GM12878 (cell line): ENCODE data around the gene BCL2L13. TPM values are rescaled to one million over a fixed set of nuclear protein-coding genes. Genes with fewer than 3 reads are reported as not detected.
A peak's percentile ranks its signal among the peaks of the same experiment; 100 is the strongest.

Experiments
- BCL11A ChIP-seq: IDR thresholded peaks from 2 replicates; pipeline ENCODE4 v1.6.1; 2011; ENCODE audit warnings: low read depth, low read length
- DPF2 ChIP-seq: fragments of 450-650 bp; IDR thresholded peaks from 2 replicates; pipeline ENCODE4 v1.6.1; 2017; ENCODE audit warnings: mild to moderate bottlenecking
- EED ChIP-seq: sonication (generic); IDR thresholded peaks from 2 replicates; pipeline ENCODE4 v1.6.1; 2016; ENCODE audit warnings: antibody characterized with exemption, low read depth
- JUNB ChIP-seq: IDR thresholded peaks from 2 replicates; pipeline ENCODE4 v1.6.1; 2016; ENCODE audit warnings: antibody characterized with exemption, mild to moderate bottlenecking
- KLF5 ChIP-seq: fragments of 450-650 bp; IDR thresholded peaks from 2 replicates; pipeline ENCODE4 v1.6.1; 2014; ENCODE audit warnings: mild to moderate bottlenecking; ENCODE audit not compliant: partially characterized antibody
- MTA2 ChIP-seq: fragments of 450-650 bp; IDR thresholded peaks from 2 replicates; pipeline ENCODE4 v1.6.1; 2016; ENCODE audit warnings: low read depth, mild to moderate bottlenecking, moderate library complexity
- MTA3 ChIP-seq: IDR thresholded peaks from 2 replicates; pipeline ENCODE4 v1.6.1; 2012; ENCODE audit warnings: low read length, inconsistent platforms, borderline replicate concordance
- STAT3 ChIP-seq: IDR thresholded peaks from 2 replicates; pipeline ENCODE4 v1.6.1; 2011; ENCODE audit warnings: low read depth, low read length, improper control_type of control experiment
- polyA plus RNA-seq, 11 experiments: library from polyadenylated mRNA; depleted of rRNA in 4 of 11; unstranded in 6 of 11; stranded (reverse) in 5 of 11; fragments of >200 nt; fragmentation: Nextera tagmentation in 4 of 11; fragmentation: Illumina TruSeq in 1 of 11; extraction: Ambion mirVana in 4 of 11; extraction: Trizol in 1 of 11; gene quantifications; 1 replicate in 1 of 11; 2 replicates in 10 of 11; pipeline versions ENCODE4 v1.2.1 to v1.2.3, GENCODE V29; 2011 to 2016; ENCODE audit warnings: inconsistent platforms in 2 of 11, missing spikeins in 2 of 11, low read depth in 1 of 11
- total RNA-seq, 4 experiments: library from RNA; depleted of rRNA in 3 of 4; stranded (reverse); fragments of >200 nt in 3 of 4; fragmentation: Illumina TruSeq in 1 of 4; extraction: Trizol in 1 of 4; gene quantifications; 2 replicates each; pipeline versions ENCODE4 v1.2.1 to v1.2.3, GENCODE V29; 2013 to 2021
- TF ChIP-seq, protein P1 (sequence below): IDR thresholded peaks from 2 replicates; pipeline ENCODE4 v1.6.1; 2012; ENCODE audit warnings: improper control_type of control experiment, low read depth, low read length; ENCODE audit not compliant: insufficient replicate concordance

Gene BCL2L13
- total and polyA plus RNA-seq, 10 of the 15 experiments (the other 5 are each of a cell fraction or from before 2014, with no cell fraction given), result 18.6 to 30.6 (median 28.2) TPM

DNA sequence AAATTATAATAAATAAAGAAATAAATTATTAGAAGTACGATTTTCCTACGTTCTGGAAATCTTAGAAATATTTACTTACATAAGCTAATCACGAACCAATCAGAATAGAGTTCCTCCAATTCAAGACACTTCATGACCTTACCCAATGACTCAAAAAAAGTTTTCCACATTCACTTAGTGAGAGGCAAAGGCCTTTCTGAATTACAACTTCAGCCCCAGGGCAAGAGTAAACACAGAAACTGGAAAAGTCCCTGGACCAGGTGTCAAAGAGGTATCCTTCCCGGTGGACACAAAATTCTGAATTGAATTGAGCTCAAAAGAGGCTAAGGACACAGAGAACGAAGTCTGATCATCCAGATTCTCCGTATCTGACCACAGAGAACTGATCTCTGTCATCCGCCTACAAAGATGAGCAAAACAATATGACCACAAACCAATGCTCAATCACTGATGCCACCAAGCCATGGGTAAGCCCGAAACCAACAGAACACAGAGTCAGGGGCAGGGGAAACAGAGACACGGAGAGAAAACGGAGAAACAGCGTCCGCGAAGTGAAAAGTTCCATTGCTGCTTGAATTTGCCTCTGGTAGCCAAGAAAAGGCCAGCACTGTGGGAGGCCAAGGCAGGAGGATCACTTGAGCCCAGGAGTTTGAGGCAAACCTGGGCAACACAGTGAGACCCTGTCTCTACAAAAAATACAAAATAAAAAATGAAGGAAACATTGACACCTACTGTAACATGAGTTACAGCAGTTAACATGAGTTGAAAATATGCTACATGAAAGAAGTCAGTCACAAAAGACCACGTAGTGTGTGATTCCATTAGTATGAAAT, 128.9 kb downstream of the BCL2L13 start (continued):
- TF ChIP-seq, protein P1, sequence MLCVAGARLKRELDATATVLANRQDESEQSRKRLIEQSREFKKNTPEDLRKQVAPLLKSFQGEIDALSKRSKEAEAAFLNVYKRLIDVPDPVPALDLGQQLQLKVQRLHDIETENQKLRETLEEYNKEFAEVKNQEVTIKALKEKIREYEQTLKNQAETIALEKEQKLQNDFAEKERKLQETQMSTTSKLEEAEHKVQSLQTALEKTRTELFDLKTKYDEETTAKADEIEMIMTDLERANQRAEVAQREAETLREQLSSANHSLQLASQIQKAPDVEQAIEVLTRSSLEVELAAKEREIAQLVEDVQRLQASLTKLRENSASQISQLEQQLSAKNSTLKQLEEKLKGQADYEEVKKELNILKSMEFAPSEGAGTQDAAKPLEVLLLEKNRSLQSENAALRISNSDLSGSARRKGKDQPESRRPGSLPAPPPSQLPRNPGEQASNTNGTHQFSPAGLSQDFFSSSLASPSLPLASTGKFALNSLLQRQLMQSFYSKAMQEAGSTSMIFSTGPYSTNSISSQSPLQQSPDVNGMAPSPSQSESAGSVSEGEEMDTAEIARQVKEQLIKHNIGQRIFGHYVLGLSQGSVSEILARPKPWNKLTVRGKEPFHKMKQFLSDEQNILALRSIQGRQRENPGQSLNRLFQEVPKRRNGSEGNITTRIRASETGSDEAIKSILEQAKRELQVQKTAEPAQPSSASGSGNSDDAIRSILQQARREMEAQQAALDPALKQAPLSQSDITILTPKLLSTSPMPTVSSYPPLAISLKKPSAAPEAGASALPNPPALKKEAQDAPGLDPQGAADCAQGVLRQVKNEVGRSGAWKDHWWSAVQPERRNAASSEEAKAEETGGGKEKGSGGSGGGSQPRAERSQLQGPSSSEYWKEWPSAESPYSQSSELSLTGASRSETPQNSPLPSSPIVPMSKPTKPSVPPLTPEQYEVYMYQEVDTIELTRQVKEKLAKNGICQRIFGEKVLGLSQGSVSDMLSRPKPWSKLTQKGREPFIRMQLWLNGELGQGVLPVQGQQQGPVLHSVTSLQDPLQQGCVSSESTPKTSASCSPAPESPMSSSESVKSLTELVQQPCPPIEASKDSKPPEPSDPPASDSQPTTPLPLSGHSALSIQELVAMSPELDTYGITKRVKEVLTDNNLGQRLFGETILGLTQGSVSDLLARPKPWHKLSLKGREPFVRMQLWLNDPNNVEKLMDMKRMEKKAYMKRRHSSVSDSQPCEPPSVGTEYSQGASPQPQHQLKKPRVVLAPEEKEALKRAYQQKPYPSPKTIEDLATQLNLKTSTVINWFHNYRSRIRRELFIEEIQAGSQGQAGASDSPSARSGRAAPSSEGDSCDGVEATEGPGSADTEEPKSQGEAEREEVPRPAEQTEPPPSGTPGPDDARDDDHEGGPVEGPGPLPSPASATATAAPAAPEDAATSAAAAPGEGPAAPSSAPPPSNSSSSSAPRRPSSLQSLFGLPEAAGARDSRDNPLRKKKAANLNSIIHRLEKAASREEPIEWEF, result peak; percentile 68
- TF ChIP-seq BCL11A (peak; percentile 95), DPF2 (peak; percentile 93), EED (peak; percentile 97), MTA2 (peak; percentile 82), STAT3 (0 out of 2 replicates have a peak, but pooled peaks have one; percentile 82), KLF5 (no peak), MTA3 (peak; percentile 87), JUNB (peak; percentile 94)
- TF ChIP-seq, all 136 proteins: peak for 52
